Naive thymus-derived CD8-positive, alpha-beta T cell (primary cell): ENCODE measurements around the gene TNIP1. TPM values are rescaled to one million over a fixed set of nuclear protein-coding genes. Genes with fewer than 3 reads are reported as not detected.
A peak's percentile ranks its signal among the peaks of the same experiment; 100 is the strongest.

Experiments
- ATAC-seq, 2 donors: fragments of 150-1000 bp; cut with Tn5 transposase in 1 of 2; sonication (Bioruptor Pico), chemical (Tn5 transposase) in 1 of 2; 1 replicate in 1 of 2; 2 replicates in 1 of 2; pipeline ENCODE4 v1.10.0; 2021; ENCODE audit warnings: mild to moderate bottlenecking in 2 of 2, moderate library complexity in 2 of 2
- POLR2A ChIA-PET: fragments of 350-600 bp; sonication (Branson Sonifier 250); formaldehyde crosslinking; loops from one replicate; lab custom pipeline; 2021; ENCODE audit warnings: antibody characterized with exemption; lab: Charles Lee
- DNase-seq, 10 donors: peaks; one replicate each; pipeline versions ENCODE4 v3.0.0 to v3.0.0-alpha.2; 2020 to 2022
- H3K27ac Mint-ChIP-seq, 10 donors: one replicate each; pipeline ENCODE4 v1.8.0; 2020 to 2022; ENCODE audit warnings: mild to moderate bottlenecking in 10 of 10, mixed read lengths in 10 of 10, moderate library complexity in 4 of 10, inconsistent platforms in 1 of 10
- H3K27me3 Mint-ChIP-seq, 5 donors: one replicate each; pipeline ENCODE4 v1.8.0; 2021 to 2022; ENCODE audit warnings: mixed read lengths in 5 of 5
- H3K36me3 Mint-ChIP-seq, 3 donors: one replicate each; pipeline ENCODE4 v1.8.0; 2020 to 2022; ENCODE audit warnings: mixed read lengths in 3 of 3, mild to moderate bottlenecking in 2 of 3, inconsistent platforms in 1 of 3
- H3K4me1 Mint-ChIP-seq, 4 donors: one replicate each; pipeline ENCODE4 v1.8.0; 2021 to 2022; ENCODE audit warnings: mixed read lengths in 4 of 4
- H3K4me3 Mint-ChIP-seq, 10 donors: one replicate each; pipeline ENCODE4 v1.8.0; 2020 to 2022; ENCODE audit warnings: mild to moderate bottlenecking in 10 of 10, mixed read lengths in 10 of 10, moderate library complexity in 6 of 10, inconsistent platforms in 1 of 10
- H3K9me3 Mint-ChIP-seq, 9 donors: one replicate each; pipeline ENCODE4 v1.8.0; 2020 to 2022; ENCODE audit warnings: mixed read lengths in 9 of 9, mild to moderate bottlenecking in 3 of 9, inconsistent platforms in 1 of 9, moderate library complexity in 1 of 9
- polyA plus RNA-seq, 3 donors: library from polyadenylated mRNA; unstranded; fragments of 300-500 nt; fragmentation: Illumina TruSeq; gene quantifications; one replicate each; pipeline ENCODE4 v1.2.3, GENCODE V29; 2021
- total RNA-seq, 8 experiments: library from RNA in 2 of 8; stranded (reverse) in 2 of 8; gene quantifications; one replicate each; pipeline ENCODE4 v1.2.3 and lab custom pipeline; 2021 to 2026

The TNIP1 gene
- total and polyA plus RNA-seq, 5 experiments from 2014 or later, result 25.6 to 140 (median 37.5) TPM

DNA sequence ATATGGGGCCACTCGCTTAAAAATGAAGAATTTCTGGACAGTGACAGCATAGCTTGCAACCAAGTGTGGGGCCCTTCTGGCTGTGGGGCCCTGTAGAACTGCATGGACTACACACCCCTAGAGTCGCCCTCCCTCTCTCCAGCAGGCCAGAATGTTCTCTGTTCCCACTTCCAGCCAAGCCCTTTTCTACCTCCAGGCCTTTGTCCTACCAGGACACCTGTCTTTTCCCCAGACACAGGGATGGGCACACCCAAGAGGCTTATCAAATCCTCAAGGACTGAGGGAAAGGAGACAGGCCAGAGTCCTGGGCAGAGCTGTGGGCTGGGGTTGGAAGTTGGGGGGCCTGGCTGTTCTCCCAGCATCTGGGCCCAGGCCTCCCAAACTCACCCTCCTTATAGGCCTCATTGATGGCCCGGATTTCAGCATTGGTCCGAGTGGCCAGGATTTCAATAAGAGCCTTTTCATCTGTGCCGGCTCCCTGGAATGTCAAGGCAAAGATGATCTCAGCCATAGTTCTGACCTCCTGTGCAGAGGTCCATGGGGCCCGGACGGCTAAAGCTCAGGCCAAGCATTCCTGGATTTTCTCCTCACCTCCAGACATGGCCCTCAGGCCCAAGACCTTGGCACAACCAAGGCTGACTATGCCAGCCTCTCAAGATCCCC lies 38.2 kb upstream of the TNIP1 start:
- Mint-ChIP-seq H3K27me3 (no peaks in the 10 kb centered on the region), H3K4me1 (peaks cover 10 to 28% (median 19%) of the 10 kb centered on the region in 4 donors), H3K4me3 (no peak overlapping the region), H3K9me3 (no peaks in the 10 kb centered on the region), H3K36me3 (peaks cover 4 to 88% (median 23%) of the 10 kb centered on the region in 3 donors), H3K27ac (peak overlapping the region in 9 of 10 donors; percentile 50 to 87 (median 80))
- POLR2A ChIA-PET, result interaction anchor here (0.9 kb wide), 1 partner anchor 48 kb away, joined by 3 read pairs; no protein-coding TSS in a partner anchor
- DNase-seq (no peak), ATAC-seq (no peak)

- ATAC-seq (peak; percentile 68 to 93), DNase-seq (peak; percentile 48 to 82 (median 64))
- peaks cover 4 to 90% (median 16%) of the 10 kb centered on the region in 3 donors for H3K36me3 Mint-ChIP-seq
- no peak overlapping the region for H3K4me3 Mint-ChIP-seq
- POLR2A ChIA-PET, result interaction anchor here (0.7 to 2.3 kb wide), 13 partner anchors 11 to 168 kb away, joined by 3 to 14 read pairs (median 3); partner anchors contain the start of gene ANXA6
- H3K27ac Mint-ChIP-seq, result peak overlapping the region in 7 of 10 donors; percentile 37 to 53 (median 44)
- H3K4me1 Mint-ChIP-seq, result peaks cover 7 to 17% (median 12%) of the 10 kb centered on the region in 4 donors
- no peaks in the 10 kb centered on the region for H3K9me3 Mint-ChIP-seq
- H3K27me3 Mint-ChIP-seq, result no peaks in the 10 kb centered on the region
Measured at GRCh38 chr5:151115272-151115905, 34.6 kb upstream of the TNIP1 start.

DNA sequence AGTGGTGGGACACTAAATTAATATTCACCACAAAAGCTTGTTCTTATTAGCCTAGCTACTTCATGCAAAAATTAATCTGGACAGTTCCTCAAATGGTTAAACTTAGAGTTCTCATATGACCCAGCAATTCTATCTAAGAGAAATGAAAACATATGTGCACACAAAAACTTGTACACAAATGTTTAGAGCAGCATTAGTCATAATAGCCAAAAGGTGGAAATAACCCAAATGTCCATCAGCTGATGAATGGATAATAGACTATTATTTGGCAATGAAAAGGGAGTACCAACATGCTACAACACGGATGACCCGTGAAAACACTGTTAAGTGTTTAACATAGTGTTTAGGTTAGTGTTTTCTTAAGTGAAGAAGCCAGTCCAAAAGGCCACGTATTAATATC lies 32.8 kb upstream of the TNIP1 start:
- ATAC-seq (no peak), DNase-seq (no peak)
- no peaks in the 10 kb centered on the region for H3K9me3 Mint-ChIP-seq
- no peaks in the 10 kb centered on the region for H3K27me3 Mint-ChIP-seq
- peaks cover 5 to 17% (median 11%) of the 10 kb centered on the region in 4 donors for H3K4me1 Mint-ChIP-seq
- no peak overlapping the region for H3K4me3 Mint-ChIP-seq
- POLR2A ChIA-PET, result interaction anchor here (0.6 to 1.3 kb wide), 4 partner anchors 18 to 335 kb away, joined by 3 to 5 read pairs (median 3); partner anchors contain the start of gene SMIM3
- H3K27ac Mint-ChIP-seq, result peak overlapping the region in 5 of 10 donors; percentile 5 to 45 (median 38)
- peaks cover 0 to 90% (median 11%) of the 10 kb centered on the region in 3 donors for H3K36me3 Mint-ChIP-seq

DNA sequence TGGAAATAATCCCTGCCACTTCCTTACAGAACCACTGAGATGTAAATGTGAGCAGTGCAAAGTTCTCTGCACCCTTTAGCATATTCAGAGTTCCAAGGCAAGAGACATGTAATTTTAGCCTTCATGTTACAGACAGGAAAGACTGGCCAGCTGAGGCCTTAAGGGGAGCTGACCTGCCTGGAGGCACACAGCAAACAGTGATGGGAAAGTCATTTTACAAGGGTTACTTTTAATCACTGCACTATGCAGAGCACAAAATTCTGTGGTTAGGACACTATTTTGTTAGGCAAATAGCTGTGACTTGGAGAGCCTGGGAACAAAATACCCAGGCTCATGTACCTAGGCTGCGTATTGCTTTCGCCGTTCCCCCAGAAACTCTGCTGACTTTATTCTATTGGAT lies 30.2 kb upstream of the TNIP1 start:
- H3K4me1 Mint-ChIP-seq, result peaks cover 4 to 18% (median 8%) of the 10 kb centered on the region in 4 donors
- POLR2A ChIA-PET, result interaction anchor here (3.3 kb wide), 1 partner anchor 30 kb away, joined by 12 read pairs; the partner anchor contains the start of gene TNIP1
- DNase-seq (no peak), ATAC-seq (no peak)
- H3K4me3 Mint-ChIP-seq, result no peak overlapping the region
- H3K27me3 Mint-ChIP-seq, result no peaks in the 10 kb centered on the region
- H3K27ac Mint-ChIP-seq, result peak overlapping the region in 1 of 10 donors; percentile 23
- H3K9me3 Mint-ChIP-seq, result no peaks in the 10 kb centered on the region
- H3K36me3 Mint-ChIP-seq, result peaks cover 0 to 89% (median 29%) of the 10 kb centered on the region in 3 donors

- no peaks in the 10 kb centered on the region for H3K27me3 Mint-ChIP-seq
- POLR2A ChIA-PET, result interaction anchor here (0.6 to 3.3 kb wide), 2 partner anchors 29 to 133 kb away, joined by 4 to 12 read pairs; partner anchors contain the start of gene TNIP1
- peak overlapping the region in 7 of 10 donors; percentile 23 to 80 (median 51) for H3K27ac Mint-ChIP-seq
- no peak for ATAC-seq
- peaks cover 2 to 13% (median 4%) of the 10 kb centered on the region in 4 donors for H3K4me1 Mint-ChIP-seq
- peaks cover 0 to 89% (median 32%) of the 10 kb centered on the region in 3 donors for H3K36me3 Mint-ChIP-seq
- H3K4me3 Mint-ChIP-seq, result no peak overlapping the region
- no peak for DNase-seq
- no peaks in the 10 kb centered on the region for H3K9me3 Mint-ChIP-seq
Measured at GRCh38 chr5:151110122-151110681, 29.4 kb upstream of the TNIP1 start.

GRCh38 chr5:151108566-151108965 lies 27.7 kb upstream of the TNIP1 start:
- ATAC-seq, result no peak
- H3K4me1 Mint-ChIP-seq, result peaks cover 0 to 6% (median 3%) of the 10 kb centered on the region in 4 donors
- POLR2A ChIA-PET, result interaction anchor here (3.3 kb wide), 1 partner anchor 28 kb away, joined by 12 read pairs; the partner anchor contains the start of gene TNIP1
- H3K4me3 Mint-ChIP-seq, result no peak overlapping the region
- peaks cover 0 to 93% (median 33%) of the 10 kb centered on the region in 3 donors for H3K36me3 Mint-ChIP-seq
- H3K27ac Mint-ChIP-seq, result peak overlapping the region in 5 of 10 donors; percentile 1 to 64 (median 43)
- H3K27me3 Mint-ChIP-seq, result no peaks in the 10 kb centered on the region
- H3K9me3 Mint-ChIP-seq, result no peaks in the 10 kb centered on the region
- no peak for DNase-seq

- Mint-ChIP-seq H3K36me3 (peaks cover 0 to 95% (median 35%) of the 10 kb centered on the region in 3 donors), H3K9me3 (no peaks in the 10 kb centered on the region), H3K27me3 (no peaks in the 10 kb centered on the region), H3K4me3 (no peak overlapping the region), H3K27ac (peak overlapping the region in 6 of 10 donors; percentile 1 to 78 (median 51)), H3K4me1 (peaks cover 0 to 6% (median 3%) of the 10 kb centered on the region in 4 donors)
- POLR2A ChIA-PET, result interaction anchor here (3.3 kb wide), 1 partner anchor 27 kb away, joined by 12 read pairs; the partner anchor contains the start of gene TNIP1
- DNase-seq (no peak), ATAC-seq (no peak)
Measured at GRCh38 chr5:151107738-151108520, 27.1 kb upstream of the TNIP1 start.

DNA sequence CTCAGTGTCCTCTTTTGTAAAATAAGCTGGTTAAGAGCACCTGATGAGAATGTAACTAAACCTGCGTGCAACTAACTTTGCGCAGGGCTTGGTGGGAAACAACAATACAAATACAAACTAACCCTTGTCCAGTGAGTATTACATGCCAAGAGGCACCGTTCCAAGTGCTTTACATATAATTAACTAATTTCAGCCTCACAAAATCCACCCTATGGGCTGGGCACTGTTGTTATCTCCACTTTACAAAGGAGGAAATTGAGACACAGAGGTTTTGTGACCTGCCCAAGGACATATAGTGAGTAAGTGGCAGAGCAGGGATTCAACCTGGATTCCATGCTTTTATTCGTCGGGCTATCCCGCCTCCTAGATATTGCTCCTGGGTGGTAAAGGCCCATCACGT lies 26.2 kb upstream of the TNIP1 start:
- POLR2A ChIA-PET, result no interaction called here
- no peaks in the 10 kb centered on the region for H3K9me3 Mint-ChIP-seq
- peak overlapping the region in 7 of 10 donors; percentile 2 to 63 (median 41) for H3K27ac Mint-ChIP-seq
- no peaks in the 10 kb centered on the region for H3K27me3 Mint-ChIP-seq
- no peak overlapping the region for H3K4me3 Mint-ChIP-seq
- H3K36me3 Mint-ChIP-seq, result peaks cover 0 to 96% (median 38%) of the 10 kb centered on the region in 3 donors
- ATAC-seq (no peak), DNase-seq (no peak)
- H3K4me1 Mint-ChIP-seq, result peaks cover 0 to 6% (median 3%) of the 10 kb centered on the region in 4 donors

DNA sequence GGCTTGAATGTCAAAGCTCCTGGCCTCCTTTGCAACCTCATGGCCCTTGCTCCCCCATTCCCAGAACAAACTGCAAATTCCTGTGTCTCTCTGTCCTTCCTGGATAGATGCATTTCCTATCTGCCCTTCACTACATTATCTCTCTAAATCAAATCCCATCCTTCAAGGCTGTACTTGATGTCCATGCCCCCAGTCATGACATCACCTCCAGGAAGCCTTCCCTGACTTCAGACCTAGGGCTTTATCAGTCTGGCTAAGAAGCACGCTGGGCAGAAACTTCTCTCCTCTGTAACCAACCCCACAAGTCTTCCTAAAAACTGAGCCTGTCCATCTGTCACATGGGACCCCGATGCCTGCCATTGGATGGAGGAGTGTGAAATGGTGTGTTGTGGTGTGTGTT lies 25.7 kb upstream of the TNIP1 start:
- Mint-ChIP-seq H3K27me3 (no peaks in the 10 kb centered on the region), H3K27ac (peak overlapping the region in 9 of 10 donors; percentile 12 to 81 (median 63)), H3K4me3 (no peak overlapping the region), H3K36me3 (peaks cover 0 to 96% (median 43%) of the 10 kb centered on the region in 3 donors), H3K9me3 (no peaks in the 10 kb centered on the region), H3K4me1 (peaks cover 0 to 8% (median 3%) of the 10 kb centered on the region in 4 donors)
- POLR2A ChIA-PET, result no interaction called here
- no peak for ATAC-seq
- no peak for DNase-seq

DNA sequence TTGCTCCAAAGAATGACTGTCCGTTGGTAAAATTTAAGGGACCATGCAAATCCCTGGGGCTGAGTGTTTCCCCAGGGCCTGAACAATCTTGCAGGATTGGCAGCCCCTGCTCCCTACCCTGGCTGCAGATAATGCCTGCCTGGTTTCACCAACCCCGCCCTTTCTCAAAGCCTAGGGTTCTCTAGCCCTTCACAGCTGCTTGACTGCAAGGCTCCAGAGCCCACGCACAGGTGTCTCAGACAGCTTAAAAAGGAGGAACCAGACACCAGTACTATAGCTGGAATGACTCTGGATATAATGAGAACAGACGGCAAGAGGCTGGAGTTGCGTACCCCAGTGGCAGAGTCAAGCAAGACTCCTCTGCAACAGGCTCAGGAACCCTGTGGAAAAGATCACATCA lies 25.2 kb upstream of the TNIP1 start:
- Mint-ChIP-seq H3K4me1 (peaks cover 0 to 9% (median 3%) of the 10 kb centered on the region in 4 donors), H3K36me3 (peaks cover 0 to 96% (median 45%) of the 10 kb centered on the region in 3 donors), H3K27ac (peak overlapping the region in 9 of 10 donors; percentile 12 to 81 (median 60)), H3K27me3 (no peaks in the 10 kb centered on the region), H3K9me3 (no peaks in the 10 kb centered on the region), H3K4me3 (no peak overlapping the region)
- DNase-seq (no peak), ATAC-seq (no peak)
- POLR2A ChIA-PET, result no interaction called here

DNA sequence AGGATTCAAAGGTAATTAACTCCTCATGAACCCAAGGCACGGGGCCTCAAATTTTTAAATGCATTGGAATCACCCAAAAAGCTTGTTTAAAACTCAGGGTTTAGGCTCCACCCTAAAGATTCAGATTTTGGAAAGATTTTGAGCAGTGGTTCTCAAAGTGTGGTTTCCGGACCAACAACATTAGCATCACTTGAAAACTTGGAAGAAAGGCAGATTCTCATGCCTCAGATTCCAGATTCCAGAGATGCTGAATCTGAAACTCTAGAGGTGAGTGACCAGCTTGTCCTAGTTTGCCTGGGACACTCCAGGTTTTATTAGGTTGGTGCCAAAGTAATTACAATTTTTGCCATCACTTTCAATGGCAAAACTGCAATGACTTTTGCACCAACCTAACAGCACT lies 24.7 kb upstream of the TNIP1 start:
- Mint-ChIP-seq H3K4me3 (no peak overlapping the region), H3K27me3 (no peaks in the 10 kb centered on the region), H3K9me3 (no peaks in the 10 kb centered on the region), H3K4me1 (peaks cover 2 to 12% (median 4%) of the 10 kb centered on the region in 4 donors), H3K27ac (peak overlapping the region in 3 of 10 donors; percentile 24 to 52 (median 49)), H3K36me3 (peaks cover 0 to 96% (median 45%) of the 10 kb centered on the region in 3 donors)
- no peak for ATAC-seq
- POLR2A ChIA-PET, result interaction anchor here (0.7 kb wide), 1 partner anchor 9 kb away, joined by 3 read pairs; no protein-coding TSS in a partner anchor
- DNase-seq, result no peak
